Effector memory CD8-positive, alpha-beta T cell (primary cell): Measurements from ENCODE around the gene INTS15.

Source experiments
- ATAC-seq: fragments of 150-1000 bp; cut with Tn5 transposase; replicated peaks from 2 replicates; pipeline ENCODE4 v1.10.0; 2021; ENCODE audit warnings: mild to moderate bottlenecking, moderate library complexity
- DNase-seq, 3 experiments: peaks; one replicate each; pipeline ENCODE4 v3.0.0; 2021
- H3K27ac Mint-ChIP-seq, 2 donors: one replicate each; pipeline ENCODE4 v1.8.0; 2022; ENCODE audit warnings: mild to moderate bottlenecking in 2 of 2, mixed read lengths in 2 of 2, moderate library complexity in 2 of 2
- H3K27me3 Mint-ChIP-seq, 2 donors: one replicate each; pipeline ENCODE4 v1.8.0; 2022; ENCODE audit warnings: mixed read lengths in 2 of 2
- H3K36me3 Mint-ChIP-seq: one replicate; pipeline ENCODE4 v1.8.0; 2022; ENCODE audit warnings: mild to moderate bottlenecking, moderate library complexity, mixed read lengths; ENCODE audit not compliant: insufficient read depth
- H3K4me1 Mint-ChIP-seq, 2 donors: one replicate each; pipeline ENCODE4 v1.8.0; 2022; ENCODE audit warnings: low read depth in 2 of 2, mixed read lengths in 2 of 2
- H3K4me3 Mint-ChIP-seq, 2 donors: one replicate each; pipeline ENCODE4 v1.8.0; 2022; ENCODE audit warnings: mild to moderate bottlenecking in 2 of 2, mixed read lengths in 2 of 2, moderate library complexity in 2 of 2
- H3K9me3 Mint-ChIP-seq, 2 donors: one replicate each; pipeline ENCODE4 v1.8.0; 2022; ENCODE audit warnings: mixed read lengths in 2 of 2

Gene INTS15

GRCh38 chr7:6588566-6588965 lies 1.3 kb upstream of the INTS15 start:
- H3K27me3 Mint-ChIP-seq: no peaks in the 10 kb centered on the region
- H3K4me3 Mint-ChIP-seq: peak overlapping the region in 1 of 2 donors; percentile 31
- H3K27ac Mint-ChIP-seq: no peak overlapping the region
- no peak for ATAC-seq
- peaks cover 47% of the 10 kb centered on the region for H3K36me3 Mint-ChIP-seq
- no peak for DNase-seq
- H3K4me1 Mint-ChIP-seq: peaks cover 7 to 11% of the 10 kb centered on the region in 2 donors
- H3K9me3 Mint-ChIP-seq: no peaks in the 10 kb centered on the region

GRCh38 chr7:6589151-6589828 lies 531 bp upstream of the INTS15 start:
- H3K27ac Mint-ChIP-seq: peak overlapping the region; percentile 73 to 92
- no peak for ATAC-seq
- no peak for DNase-seq
- no peaks in the 10 kb centered on the region for H3K27me3 Mint-ChIP-seq
- H3K36me3 Mint-ChIP-seq: peaks cover 53% of the 10 kb centered on the region
- H3K4me3 Mint-ChIP-seq: peak overlapping the region; percentile 71 to 79
- peaks cover 7 to 11% of the 10 kb centered on the region in 2 donors for H3K4me1 Mint-ChIP-seq
- no peaks in the 10 kb centered on the region for H3K9me3 Mint-ChIP-seq

GRCh38 chr7:6590645-6591110 lies 857 bp downstream of the INTS15 start:
- Mint-ChIP-seq H3K4me1 (peaks cover 7 to 11% of the 10 kb centered on the region in 2 donors), H3K9me3 (no peaks in the 10 kb centered on the region), H3K4me3 (peak overlapping the region; percentile 88 to 93), H3K36me3 (peaks cover 67% of the 10 kb centered on the region), H3K27ac (peak overlapping the region; percentile 89 to 94), H3K27me3 (no peaks in the 10 kb centered on the region)
- ATAC-seq: peak; percentile 0
- no peak for DNase-seq

GRCh38 chr7:6600093-6600492 lies 10.3 kb downstream of the INTS15 start:
- H3K27ac Mint-ChIP-seq: peak overlapping the region in 1 of 2 donors; percentile 66
- no peaks in the 10 kb centered on the region for H3K27me3 Mint-ChIP-seq
- peaks cover 8 to 13% of the 10 kb centered on the region in 2 donors for H3K4me1 Mint-ChIP-seq
- ATAC-seq (no peak), DNase-seq (no peak)
- peaks cover 77% of the 10 kb centered on the region for H3K36me3 Mint-ChIP-seq
- H3K4me3 Mint-ChIP-seq: no peak overlapping the region
- H3K9me3 Mint-ChIP-seq: no peaks in the 10 kb centered on the region

GRCh38 chr7:6604458-6604857 lies 14.6 kb downstream of the INTS15 start:
- DNase-seq (no peak), ATAC-seq (no peak)
- H3K36me3 Mint-ChIP-seq: peaks cover 64% of the 10 kb centered on the region
- no peaks in the 10 kb centered on the region for H3K9me3 Mint-ChIP-seq
- peaks cover 8 to 9% of the 10 kb centered on the region in 2 donors for H3K4me1 Mint-ChIP-seq
- no peaks in the 10 kb centered on the region for H3K27me3 Mint-ChIP-seq
- H3K4me3 Mint-ChIP-seq: no peak overlapping the region
- no peak overlapping the region for H3K27ac Mint-ChIP-seq

- H3K9me3 Mint-ChIP-seq: no peaks in the 10 kb centered on the region
- H3K4me1 Mint-ChIP-seq: peaks cover 6 to 8% of the 10 kb centered on the region in 2 donors
- no peaks in the 10 kb centered on the region for H3K27me3 Mint-ChIP-seq
- H3K4me3 Mint-ChIP-seq: no peak overlapping the region
- DNase-seq (no peak), ATAC-seq (no peak)
- peaks cover 44% of the 10 kb centered on the region for H3K36me3 Mint-ChIP-seq
- H3K27ac Mint-ChIP-seq: no peak overlapping the region
These were observed 17.2 kb downstream of the INTS15 start for GRCh38 chr7:6606866-6607583.

GRCh38 chr7:6607651-6608051 lies 17.8 kb downstream of the INTS15 start:
- Mint-ChIP-seq H3K27ac (no peak overlapping the region), H3K4me3 (no peak overlapping the region), H3K36me3 (peaks cover 38% of the 10 kb centered on the region), H3K27me3 (no peaks in the 10 kb centered on the region), H3K9me3 (no peaks in the 10 kb centered on the region), H3K4me1 (peaks cover 3 to 4% of the 10 kb centered on the region in 2 donors)
- DNase-seq: no peak
- no peak for ATAC-seq

GRCh38 chr7:6608081-6608480 lies 18.3 kb downstream of the INTS15 start:
- Mint-ChIP-seq H3K36me3 (peaks cover 37% of the 10 kb centered on the region), H3K9me3 (no peaks in the 10 kb centered on the region), H3K4me3 (no peak overlapping the region), H3K27me3 (no peaks in the 10 kb centered on the region), H3K4me1 (peaks cover 4 to 6% of the 10 kb centered on the region in 2 donors), H3K27ac (no peak overlapping the region)
- no peak for DNase-seq
- no peak for ATAC-seq

- Mint-ChIP-seq H3K27me3 (no peaks in the 10 kb centered on the region), H3K27ac (no peak overlapping the region), H3K4me3 (no peak overlapping the region), H3K9me3 (no peaks in the 10 kb centered on the region), H3K36me3 (peaks cover 37% of the 10 kb centered on the region), H3K4me1 (peaks cover 4 to 6% of the 10 kb centered on the region in 2 donors)
- DNase-seq: no peak
- no peak for ATAC-seq
These were observed 19.0 kb downstream of the INTS15 start for GRCh38 chr7:6608794-6609193.

- Mint-ChIP-seq H3K9me3 (no peaks in the 10 kb centered on the region), H3K4me3 (no peak overlapping the region), H3K36me3 (peaks cover 20% of the 10 kb centered on the region), H3K27me3 (no peaks in the 10 kb centered on the region), H3K4me1 (peaks cover 9 to 18% of the 10 kb centered on the region in 2 donors), H3K27ac (no peak overlapping the region)
- ATAC-seq: no peak
- no peak for DNase-seq
These were observed 23.0 kb downstream of the INTS15 start for GRCh38 chr7:6612819-6613218.

- Mint-ChIP-seq H3K27ac (no peak overlapping the region), H3K4me3 (peak overlapping the region in 1 of 2 donors; percentile 79), H3K4me1 (peaks cover 9 to 25% of the 10 kb centered on the region in 2 donors), H3K9me3 (no peaks in the 10 kb centered on the region), H3K36me3 (peaks cover 20% of the 10 kb centered on the region), H3K27me3 (no peaks in the 10 kb centered on the region)
- ATAC-seq (no peak), DNase-seq (no peak)
These were observed 23.9 kb downstream of the INTS15 start for GRCh38 chr7:6613706-6614105.

GRCh38 chr7:6614953-6615722 lies 25.3 kb downstream of the INTS15 start, which contains the start of gene ZNF853:
Gene ZNF853, plus strand, starts transcription at chr7:6615610. Its CDS starts 565 bp downstream, at chr7:6616175.
- Mint-ChIP-seq H3K36me3 (peaks cover 13% of the 10 kb centered on the region), H3K27me3 (no peaks in the 10 kb centered on the region), H3K4me1 (peaks cover 13 to 39% of the 10 kb centered on the region in 2 donors), H3K4me3 (peak within 1 kb of the TSS; percentile 79 to 82), H3K9me3 (no peaks in the 10 kb centered on the region), H3K27ac (peak within 1 kb of the TSS; percentile 79 to 88)
- peak; percentile 68 for ATAC-seq
- DNase-seq: no peak
